ENCODE measurements around the gene BICDL1. TPM values are rescaled to one million over a fixed set of nuclear protein-coding genes. Genes with fewer than 3 reads are reported as not detected.

BICDL1 gene
- total and polyA plus RNA-seq, 10 of the 15 experiments (the other 5 are each of a cell fraction or from before 2014, with no cell fraction given) = 0.72 to 12.3 (median 4.2) TPM

- no peak for TF ChIP-seq WRNIP1 (IDR thresholded peaks at IDR 0.05; ENCODE audit: borderline replicate concordance, low read depth, low read length)
- TF ChIP-seq SREBF1 (IDR thresholded peaks at IDR 0.05; ENCODE audit: low read length) = no peak
- TF ChIP-seq CREB1 (IDR thresholded peaks at IDR 0.05; ENCODE audit: low read depth) = no peak
- TF ChIP-seq IKZF2 (IDR thresholded peaks at IDR 0.05) = no peak
- TF ChIP-seq MYB (IDR thresholded peaks at IDR 0.05; ENCODE audit: borderline replicate concordance, low read depth, low read length) = no peak
- TF ChIP-seq RAD21 (IDR thresholded peaks at IDR 0.05; ENCODE audit: insufficient read depth, low read depth, low read length) = no peak
- no peak for TF ChIP-seq E2F4 (IDR thresholded peaks at IDR 0.05; ENCODE audit: low read depth, low read length)
- TF ChIP-seq SIN3A (IDR thresholded peaks at IDR 0.05; ENCODE audit: low read depth, low read length) = peak; percentile 93; the same call in 1 of the 2 replicates
- no peak for TF ChIP-seq HDGF (IDR thresholded peaks at IDR 0.05)
- TF ChIP-seq RAD51 (IDR thresholded peaks at IDR 0.05) = no peak
- TF ChIP-seq NR2C2 (IDR thresholded peaks at IDR 0.05; ENCODE audit: borderline replicate concordance, control insufficient read depth, insufficient read length, low read depth) = no peak
- peak; percentile 96 for TF ChIP-seq MXI1 (IDR thresholded peaks at IDR 0.05; ENCODE audit: low read depth, low read length)
- no peak for TF ChIP-seq SRF (IDR thresholded peaks at IDR 0.05; ENCODE audit: low read depth in 2 of 2, low read length in 2 of 2)
- TF ChIP-seq KDM1A (IDR thresholded peaks at IDR 0.05; ENCODE audit: borderline replicate concordance) = no peak
- 0 out of 2 replicates have a peak, but pooled peaks have one; percentile 28 for TF ChIP-seq GATAD2B (conservative IDR thresholded peaks at IDR 0.05; ENCODE audit: low read depth)
- TF ChIP-seq POLR2AphosphoS5 (IDR thresholded peaks at IDR 0.05; ENCODE audit: low read length) = no peak
- no peak for TF ChIP-seq HSF1 (IDR thresholded peaks at IDR 0.05; ENCODE audit: low read depth, low read length)
- TF ChIP-seq NRF1 (conservative IDR thresholded peaks at IDR 0.05; ENCODE audit: low read depth, low read length) = no peak
- peak; percentile 39; the same call in 1 of the 2 replicates for TF ChIP-seq YY1 (IDR thresholded peaks at IDR 0.05; ENCODE audit: low read depth, low read length)
- TF ChIP-seq PKNOX1 (IDR thresholded peaks at IDR 0.05) = no peak
- TF ChIP-seq IRF5 (IDR thresholded peaks at IDR 0.05; ENCODE audit: borderline replicate concordance) = no peak
- no peak for TF ChIP-seq ZBTB40 (IDR thresholded peaks at IDR 0.05; ENCODE audit: borderline replicate concordance)
- no peak for TF ChIP-seq MTA2 (IDR thresholded peaks at IDR 0.05; ENCODE audit: low read depth)
Observed at GRCh38 chr12:119989731-119990381, 820 bp downstream of the BICDL1 start (continued).
